GM23338 (cell line): ENCODE data around the gene C1QTNF2.

ENCODE experiments used
- CREB1 ChIP-seq: fragments of 250-450 bp; sonication (Bioruptor Pico); IDR thresholded peaks from 2 replicates; pipeline ENCODE4 v1.5.0; 2020; ENCODE audit warnings: low read depth, mild to moderate bottlenecking, moderate library complexity
- CTCF ChIP-seq, 2 experiments: fragments of 200-600 bp in 1 of 2; sonication (generic) in 1 of 2; conservative IDR thresholded peaks; 2 replicates each; pipeline versions ENCODE4 v1.5.1 to v1.6.1; 2016 to 2017; ENCODE audit warnings: antibody characterized with exemption in 2 of 2, low read depth in 2 of 2, mild to moderate bottlenecking in 2 of 2, moderate library complexity in 1 of 2
- EZH2 ChIP-seq: fragments of 200-600 bp; sonication (generic); IDR thresholded peaks from one replicate; pipeline ENCODE4 v1.8.0; 2017; ENCODE audit warnings: antibody characterized with exemption, mild to moderate bottlenecking, low read depth; ENCODE audit not compliant: unreplicated experiment
- EZH2phosphoT487 ChIP-seq: fragments of 200-600 bp; sonication (generic); IDR thresholded peaks from one replicate; pipeline ENCODE4 v1.8.1; 2018; ENCODE audit warnings: antibody characterized with exemption; ENCODE audit not compliant: unreplicated experiment
- JUNB ChIP-seq: IDR thresholded peaks from one replicate; pipeline ENCODE4 v1.6.1; 2016; ENCODE audit warnings: antibody characterized with exemption; ENCODE audit not compliant: unreplicated experiment
- NANOG ChIP-seq: IDR thresholded peaks from 2 replicates; pipeline ENCODE4 v1.6.1; 2016; ENCODE audit warnings: antibody characterized with exemption, borderline replicate concordance
- POLR2AphosphoS5 ChIP-seq: IDR thresholded peaks from 2 replicates; pipeline ENCODE4 v1.6.1; 2016; ENCODE audit warnings: antibody characterized with exemption, low read depth
- REST ChIP-seq: IDR thresholded peaks from one replicate; pipeline ENCODE4 v1.6.1; 2018; ENCODE audit warnings: antibody characterized with exemption; ENCODE audit not compliant: unreplicated experiment
- STAT1 ChIP-seq: IDR thresholded peaks from one replicate; pipeline ENCODE4 v1.6.1; 2016; ENCODE audit warnings: antibody characterized with exemption; ENCODE audit not compliant: unreplicated experiment
- ZNF114 ChIP-seq: fragments of 250-450 bp; sonication (Bioruptor Pico); IDR thresholded peaks from 2 replicates; pipeline ENCODE4 v1.5.0; 2020; ENCODE audit warnings: mild to moderate bottlenecking, moderate library complexity
- ZNF331 ChIP-seq: fragments of 250-450 bp; sonication (Bioruptor Pico); IDR thresholded peaks from 2 replicates; pipeline ENCODE4 v1.5.0; 2020; ENCODE audit warnings: low read depth, mild to moderate bottlenecking, moderate library complexity
- TF ChIP-seq, protein P1 (sequence below): IDR thresholded peaks from 2 replicates; pipeline ENCODE4 v1.6.1; 2016; ENCODE audit warnings: antibody characterized with exemption
- TF ChIP-seq, protein P2 (sequence below): fragments of 250-450 bp; sonication (Bioruptor Pico); IDR thresholded peaks from 2 replicates; pipeline ENCODE4 v1.5.0; 2020; ENCODE audit warnings: mild to moderate bottlenecking, moderate library complexity

- TF ChIP-seq CTCF (conservative IDR thresholded peaks at IDR 0.05; ENCODE audit: low read depth in 2 of 2) (no peak), EZH2phosphoT487 (no peak), JUNB (no peak), CREB1 (CRISPR knock-in tag) (no peak), EZH2 (no peak), NANOG (no peak), REST (no peak), POLR2AphosphoS5 (no peak), ZNF331 (CRISPR knock-in tag) (no peak), STAT1 (no peak), ZNF114 (CRISPR knock-in tag) (no peak)
- TF ChIP-seq, protein P1, sequence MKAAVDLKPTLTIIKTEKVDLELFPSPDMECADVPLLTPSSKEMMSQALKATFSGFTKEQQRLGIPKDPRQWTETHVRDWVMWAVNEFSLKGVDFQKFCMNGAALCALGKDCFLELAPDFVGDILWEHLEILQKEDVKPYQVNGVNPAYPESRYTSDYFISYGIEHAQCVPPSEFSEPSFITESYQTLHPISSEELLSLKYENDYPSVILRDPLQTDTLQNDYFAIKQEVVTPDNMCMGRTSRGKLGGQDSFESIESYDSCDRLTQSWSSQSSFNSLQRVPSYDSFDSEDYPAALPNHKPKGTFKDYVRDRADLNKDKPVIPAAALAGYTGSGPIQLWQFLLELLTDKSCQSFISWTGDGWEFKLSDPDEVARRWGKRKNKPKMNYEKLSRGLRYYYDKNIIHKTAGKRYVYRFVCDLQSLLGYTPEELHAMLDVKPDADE, result no peak
- TF ChIP-seq, protein P2, sequence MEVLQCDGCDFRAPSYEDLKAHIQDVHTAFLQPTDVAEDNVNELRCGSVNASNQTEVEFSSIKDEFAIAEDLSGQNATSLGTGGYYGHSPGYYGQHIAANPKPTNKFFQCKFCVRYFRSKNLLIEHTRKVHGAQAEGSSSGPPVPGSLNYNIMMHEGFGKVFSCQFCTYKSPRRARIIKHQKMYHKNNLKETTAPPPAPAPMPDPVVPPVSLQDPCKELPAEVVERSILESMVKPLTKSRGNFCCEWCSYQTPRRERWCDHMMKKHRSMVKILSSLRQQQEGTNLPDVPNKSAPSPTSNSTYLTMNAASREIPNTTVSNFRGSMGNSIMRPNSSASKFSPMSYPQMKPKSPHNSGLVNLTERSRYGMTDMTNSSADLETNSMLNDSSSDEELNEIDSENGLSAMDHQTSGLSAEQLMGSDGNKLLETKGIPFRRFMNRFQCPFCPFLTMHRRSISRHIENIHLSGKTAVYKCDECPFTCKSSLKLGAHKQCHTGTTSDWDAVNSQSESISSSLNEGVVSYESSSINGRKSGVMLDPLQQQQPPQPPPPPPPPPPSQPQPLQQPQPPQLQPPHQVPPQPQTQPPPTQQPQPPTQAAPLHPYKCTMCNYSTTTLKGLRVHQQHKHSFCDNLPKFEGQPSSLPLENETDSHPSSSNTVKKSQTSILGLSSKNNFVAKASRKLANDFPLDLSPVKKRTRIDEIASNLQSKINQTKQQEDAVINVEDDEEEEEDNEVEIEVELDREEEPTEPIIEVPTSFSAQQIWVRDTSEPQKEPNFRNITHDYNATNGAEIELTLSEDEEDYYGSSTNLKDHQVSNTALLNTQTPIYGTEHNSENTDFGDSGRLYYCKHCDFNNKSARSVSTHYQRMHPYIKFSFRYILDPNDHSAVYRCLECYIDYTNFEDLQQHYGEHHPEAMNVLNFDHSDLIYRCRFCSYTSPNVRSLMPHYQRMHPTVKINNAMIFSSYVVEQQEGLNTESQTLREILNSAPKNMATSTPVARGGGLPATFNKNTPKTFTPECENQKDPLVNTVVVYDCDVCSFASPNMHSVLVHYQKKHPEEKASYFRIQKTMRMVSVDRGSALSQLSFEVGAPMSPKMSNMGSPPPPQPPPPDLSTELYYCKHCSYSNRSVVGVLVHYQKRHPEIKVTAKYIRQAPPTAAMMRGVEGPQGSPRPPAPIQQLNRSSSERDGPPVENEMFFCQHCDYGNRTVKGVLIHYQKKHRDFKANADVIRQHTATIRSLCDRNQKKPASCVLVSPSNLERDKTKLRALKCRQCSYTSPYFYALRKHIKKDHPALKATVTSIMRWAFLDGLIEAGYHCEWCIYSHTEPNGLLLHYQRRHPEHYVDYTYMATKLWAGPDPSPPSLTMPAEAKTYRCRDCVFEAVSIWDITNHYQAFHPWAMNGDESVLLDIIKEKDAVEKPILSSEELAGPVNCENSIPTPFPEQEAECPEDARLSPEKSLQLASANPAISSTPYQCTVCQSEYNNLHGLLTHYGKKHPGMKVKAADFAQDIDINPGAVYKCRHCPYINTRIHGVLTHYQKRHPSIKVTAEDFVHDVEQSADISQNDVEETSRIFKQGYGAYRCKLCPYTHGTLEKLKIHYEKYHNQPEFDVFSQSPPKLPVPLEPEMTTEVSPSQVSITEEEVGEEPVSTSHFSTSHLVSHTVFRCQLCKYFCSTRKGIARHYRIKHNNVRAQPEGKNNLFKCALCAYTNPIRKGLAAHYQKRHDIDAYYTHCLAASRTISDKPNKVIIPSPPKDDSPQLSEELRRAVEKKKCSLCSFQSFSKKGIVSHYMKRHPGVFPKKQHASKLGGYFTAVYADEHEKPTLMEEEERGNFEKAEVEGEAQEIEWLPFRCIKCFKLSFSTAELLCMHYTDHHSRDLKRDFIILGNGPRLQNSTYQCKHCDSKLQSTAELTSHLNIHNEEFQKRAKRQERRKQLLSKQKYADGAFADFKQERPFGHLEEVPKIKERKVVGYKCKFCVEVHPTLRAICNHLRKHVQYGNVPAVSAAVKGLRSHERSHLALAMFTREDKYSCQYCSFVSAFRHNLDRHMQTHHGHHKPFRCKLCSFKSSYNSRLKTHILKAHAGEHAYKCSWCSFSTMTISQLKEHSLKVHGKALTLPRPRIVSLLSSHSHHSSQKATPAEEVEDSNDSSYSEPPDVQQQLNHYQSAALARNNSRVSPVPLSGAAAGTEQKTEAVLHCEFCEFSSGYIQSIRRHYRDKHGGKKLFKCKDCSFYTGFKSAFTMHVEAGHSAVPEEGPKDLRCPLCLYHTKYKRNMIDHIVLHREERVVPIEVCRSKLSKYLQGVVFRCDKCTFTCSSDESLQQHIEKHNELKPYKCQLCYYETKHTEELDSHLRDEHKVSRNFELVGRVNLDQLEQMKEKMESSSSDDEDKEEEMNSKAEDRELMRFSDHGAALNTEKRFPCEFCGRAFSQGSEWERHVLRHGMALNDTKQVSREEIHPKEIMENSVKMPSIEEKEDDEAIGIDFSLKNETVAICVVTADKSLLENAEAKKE (CRISPR knock-in tag), result no peak
Observed at GRCh38 chr5:160395111-160395510, 24.7 kb upstream of the C1QTNF2 start.
